ENCODE results near the gene ERP44. TPM values are rescaled to one million over a fixed set of nuclear protein-coding genes. Genes with fewer than 3 reads are reported as not detected.
"Not testable (repeated sequence)": the region's sequence is repeated elsewhere in the genome, so short reads cannot be mapped to it uniquely, and the experiment has no call there.

Gene ERP44
- total RNA-seq, 1 donor from 2014 or later = 20.2 TPM

GRCh38 chr9:100070104-100071041 is 28.4 kb downstream of the ERP44 start:
- intact Hi-C loops (cut with micrococcal nuclease) = no loop called here

GRCh38 chr9:100069068-100069467 is 29.7 kb downstream of the ERP44 start:
- intact Hi-C loops (cut with micrococcal nuclease) = not testable (repeated sequence)

- intact Hi-C loops (cut with micrococcal nuclease) = not testable (repeated sequence)
Observed at GRCh38 chr9:100067990-100068389, 30.8 kb downstream of the ERP44 start.

- intact Hi-C loops (cut with micrococcal nuclease) = no loop called here
Observed at GRCh38 chr9:100066539-100066938, 32.3 kb downstream of the ERP44 start.

GRCh38 chr9:100064872-100065581 is 33.8 kb downstream of the ERP44 start:
- intact Hi-C loops (cut with micrococcal nuclease) = no loop called here

- intact Hi-C loops (cut with micrococcal nuclease) = no loop called here
Observed at GRCh38 chr9:100063185-100063584, 35.6 kb downstream of the ERP44 start.

GRCh38 chr9:100062683-100063082 is 36.1 kb downstream of the ERP44 start:
- intact Hi-C loops (cut with micrococcal nuclease) = not testable (repeated sequence)

GRCh38 chr9:100058699-100059579 is 39.9 kb downstream of the ERP44 start:
- intact Hi-C loops (cut with micrococcal nuclease) = no loop called here

GRCh38 chr9:100057624-100058023 is 41.2 kb downstream of the ERP44 start:
- intact Hi-C loops (cut with micrococcal nuclease) = no loop called here

- intact Hi-C loops (cut with micrococcal nuclease) = no loop called here
Observed at GRCh38 chr9:100056561-100056960, 42.2 kb downstream of the ERP44 start.

- intact Hi-C loops (cut with micrococcal nuclease) = no loop called here
Observed at GRCh38 chr9:100052375-100052774, 46.4 kb downstream of the ERP44 start.

GRCh38 chr9:100049551-100049950 is 49.2 kb downstream of the ERP44 start:
- intact Hi-C loops (cut with micrococcal nuclease) = no loop called here

GRCh38 chr9:100038472-100038871 is 60.3 kb downstream of the ERP44 start:
- intact Hi-C loops (cut with micrococcal nuclease) = no loop called here

GRCh38 chr9:100033877-100034551 is 64.8 kb downstream of the ERP44 start:
- intact Hi-C loops (cut with micrococcal nuclease) = no loop called here

- intact Hi-C loops (cut with micrococcal nuclease) = no loop called here
Observed at GRCh38 chr9:100030548-100030947, 68.3 kb downstream of the ERP44 start.

GRCh38 chr9:100029251-100029650 is 69.5 kb downstream of the ERP44 start:
- intact Hi-C loops (cut with micrococcal nuclease) = no loop called here

- intact Hi-C loops (cut with micrococcal nuclease) = loop anchor here (1.0 kb wide), 4 partner anchors 71 to 567 kb away; partner anchors contain the start of gene INVS
Observed at GRCh38 chr9:100028201-100028784, 70.5 kb downstream of the ERP44 start.

GRCh38 chr9:100027543-100027942 is 71.3 kb downstream of the ERP44 start:
- intact Hi-C loops (cut with micrococcal nuclease) = no loop called here

- intact Hi-C loops (cut with micrococcal nuclease) = no loop called here
Observed at GRCh38 chr9:100021931-100022330, 76.9 kb downstream of the ERP44 start.

- intact Hi-C loops (cut with micrococcal nuclease) = no loop called here
Observed at GRCh38 chr9:100020121-100020795, 78.5 kb downstream of the ERP44 start.

Data from T-helper 2 cell treated with Interferon-gamma antibody and Interleukin-4, amounts not matched to agents 100 ng/mL and 5 ng/mL, for 36 hours (primary cell).